ENCODE results near the gene NAAA. TPM values are rescaled to one million over a fixed set of nuclear protein-coding genes. Genes with fewer than 3 reads are reported as not detected.
"Not testable (repeated sequence)": the region's sequence is repeated elsewhere in the genome, so short reads cannot be mapped to it uniquely, and the experiment has no call there.

NAAA gene
- total RNA-seq, 1 experiment from 2014 or later = 8.9 TPM

DNA sequence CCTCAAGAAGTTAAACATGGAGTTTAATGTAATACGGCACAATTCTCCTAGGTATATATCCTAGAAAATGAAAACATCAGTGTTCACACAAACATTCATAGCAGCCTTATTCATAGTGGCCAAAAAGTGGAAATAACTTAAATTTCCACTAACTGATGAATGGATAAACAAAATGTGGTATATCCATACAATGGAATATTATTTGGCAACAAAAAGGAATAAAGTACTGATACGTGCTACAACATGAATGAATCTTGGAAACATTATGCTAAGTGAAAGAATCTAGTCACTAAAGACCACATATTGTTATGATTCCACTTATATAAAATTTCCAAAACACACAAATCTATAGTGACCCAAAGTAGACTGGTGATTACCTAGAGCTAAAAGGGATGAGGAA is 35.4 kb upstream of the NAAA start:
- CTCF ChIA-PET = no interaction called here

DNA sequence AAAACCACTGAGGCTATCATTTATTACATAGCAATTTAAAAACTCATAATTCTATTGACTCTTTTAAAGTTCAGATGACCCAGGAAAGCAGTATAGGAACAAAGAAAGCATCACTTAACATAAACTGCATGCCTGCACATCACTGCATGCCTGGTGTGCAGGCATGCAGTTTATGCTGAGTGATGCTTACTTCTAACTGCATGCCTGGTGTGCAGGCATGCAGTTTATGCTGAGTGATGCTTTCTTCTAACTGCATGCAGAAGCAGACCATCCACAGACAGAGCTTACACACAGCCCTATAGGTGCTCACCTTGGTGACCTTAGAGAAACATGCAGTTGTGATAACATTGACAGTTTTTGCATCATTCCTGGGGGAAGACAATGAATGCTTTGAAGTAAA is 33.0 kb upstream of the NAAA start:
- H3K27ac Mint-ChIP-seq (ENCODE audit: low read depth, unreplicated experiment) = no peak overlapping the region
- DNase-seq (ENCODE audit: unreplicated experiment) = no peak
- no TSS peak for BruUV-seq (replicated peaks)
- H3K4me3 Mint-ChIP-seq (ENCODE audit: unreplicated experiment) = no peak overlapping the region
- intact Hi-C loops (cut with micrococcal nuclease) = no loop called here
- H3K4me1 Mint-ChIP-seq (ENCODE audit: insufficient read depth, unreplicated experiment) = no peaks in the 10 kb centered on the region
- H3K36me3 Mint-ChIP-seq (ENCODE audit: insufficient read depth, unreplicated experiment) = peaks cover 97% of the 10 kb centered on the region
- POLR2A ChIA-PET = no interaction called here
- H3K27me3 Mint-ChIP-seq (ENCODE audit: insufficient read depth, unreplicated experiment) = no peaks in the 10 kb centered on the region
- TF ChIP-seq CTCF (IDR thresholded peaks at IDR 0.05; ENCODE audit: unreplicated experiment) = no peak
- CTCF ChIA-PET = interaction anchor here (0.6 kb wide), 1 partner anchor 79 kb away, joined by 3 read pairs; no protein-coding TSS in a partner anchor
- no peaks in the 10 kb centered on the region for H3K9me3 Mint-ChIP-seq (ENCODE audit: unreplicated experiment)

More for the DNA sequence above, 35.4 kb upstream of the NAAA start:
- POLR2A ChIA-PET = interaction anchor here (1.7 kb wide), 1 partner anchor 38 kb away, joined by 3 read pairs; no protein-coding TSS in a partner anchor
- TF ChIP-seq CTCF (IDR thresholded peaks at IDR 0.05; ENCODE audit: unreplicated experiment) = no peak
- Mint-ChIP-seq H3K4me3 (ENCODE audit: unreplicated experiment) (no peak overlapping the region), H3K9me3 (ENCODE audit: unreplicated experiment) (no peaks in the 10 kb centered on the region), H3K27ac (ENCODE audit: low read depth, unreplicated experiment) (no peak overlapping the region), H3K36me3 (ENCODE audit: insufficient read depth, unreplicated experiment) (peaks cover 80% of the 10 kb centered on the region), H3K4me1 (ENCODE audit: insufficient read depth, unreplicated experiment) (no peaks in the 10 kb centered on the region), H3K27me3 (ENCODE audit: insufficient read depth, unreplicated experiment) (no peaks in the 10 kb centered on the region)
- intact Hi-C loops (cut with micrococcal nuclease) = no loop called here
- no peak for DNase-seq (ENCODE audit: unreplicated experiment)
- BruUV-seq (replicated peaks) = no TSS peak

DNA sequence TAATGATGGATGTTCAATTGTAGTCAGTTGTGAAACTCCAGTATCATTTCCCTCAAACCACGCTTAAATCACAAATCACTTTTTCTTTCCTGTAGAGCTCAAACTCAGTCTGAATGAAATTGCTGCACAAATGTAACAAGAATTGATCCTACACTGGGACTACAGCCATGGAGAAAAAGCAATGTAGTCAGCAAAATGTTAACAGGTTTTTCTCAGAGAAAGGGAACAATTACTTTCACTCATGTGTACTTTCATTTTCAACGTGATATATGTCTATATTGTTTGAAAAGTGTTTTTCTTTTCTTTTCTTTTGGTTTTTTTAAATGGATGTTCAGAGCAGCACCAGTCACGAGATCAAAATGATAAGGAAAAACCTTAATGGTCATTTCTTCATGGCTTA is 27.3 kb upstream of the NAAA start:
- Mint-ChIP-seq H3K27me3 (ENCODE audit: insufficient read depth, unreplicated experiment) (no peaks in the 10 kb centered on the region), H3K36me3 (ENCODE audit: insufficient read depth, unreplicated experiment) (peaks cover 100% of the 10 kb centered on the region), H3K27ac (ENCODE audit: low read depth, unreplicated experiment) (no peak overlapping the region), H3K9me3 (ENCODE audit: unreplicated experiment) (peaks cover 14% of the 10 kb centered on the region), H3K4me1 (ENCODE audit: insufficient read depth, unreplicated experiment) (no peaks in the 10 kb centered on the region), H3K4me3 (ENCODE audit: unreplicated experiment) (no peak overlapping the region)
- ChIA-PET POLR2A (no interaction called here), CTCF (no interaction called here)
- TF ChIP-seq CTCF (IDR thresholded peaks at IDR 0.05; ENCODE audit: unreplicated experiment) = no peak
- DNase-seq (ENCODE audit: unreplicated experiment) = no peak
- no TSS peak for BruUV-seq (replicated peaks)
- intact Hi-C loops (cut with micrococcal nuclease) = no loop called here

DNA sequence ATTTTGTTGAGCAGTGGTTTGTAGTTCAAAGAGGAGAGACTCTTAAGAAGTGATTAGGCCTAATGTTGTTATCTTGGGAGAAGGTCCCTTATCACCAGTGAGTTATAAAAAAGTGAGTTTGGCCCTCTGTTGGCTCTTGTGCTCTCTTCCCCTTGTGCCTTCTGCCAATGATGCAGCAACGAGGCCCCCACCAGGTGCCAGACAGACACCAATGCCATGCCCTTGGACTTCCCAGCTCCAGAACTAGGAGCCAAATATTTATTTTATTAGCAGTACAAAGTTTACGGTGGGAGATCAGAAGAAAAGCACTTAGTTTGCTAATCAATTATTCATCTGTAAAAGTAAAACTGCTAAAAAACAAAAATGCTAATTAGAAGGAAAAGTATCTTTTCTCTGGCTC is 22.7 kb upstream of the NAAA start:
- TF ChIP-seq CTCF (IDR thresholded peaks at IDR 0.05; ENCODE audit: unreplicated experiment) = no peak
- H3K4me1 Mint-ChIP-seq (ENCODE audit: insufficient read depth, unreplicated experiment) = no peaks in the 10 kb centered on the region
- DNase-seq (ENCODE audit: unreplicated experiment) = no peak
- ChIA-PET CTCF (no interaction called here), POLR2A (interaction anchor here (0.7 kb wide), 1 partner anchor 19 kb away, joined by 4 read pairs; no protein-coding TSS in a partner anchor)
- H3K36me3 Mint-ChIP-seq (ENCODE audit: insufficient read depth, unreplicated experiment) = peaks cover 100% of the 10 kb centered on the region
- no TSS peak for BruUV-seq (replicated peaks)
- H3K27ac Mint-ChIP-seq (ENCODE audit: low read depth, unreplicated experiment) = no peak overlapping the region
- intact Hi-C loops (cut with micrococcal nuclease) = no loop called here
- H3K27me3 Mint-ChIP-seq (ENCODE audit: insufficient read depth, unreplicated experiment) = no peaks in the 10 kb centered on the region
- H3K4me3 Mint-ChIP-seq (ENCODE audit: unreplicated experiment) = no peak overlapping the region
- H3K9me3 Mint-ChIP-seq (ENCODE audit: unreplicated experiment) = peaks cover 14% of the 10 kb centered on the region

DNA sequence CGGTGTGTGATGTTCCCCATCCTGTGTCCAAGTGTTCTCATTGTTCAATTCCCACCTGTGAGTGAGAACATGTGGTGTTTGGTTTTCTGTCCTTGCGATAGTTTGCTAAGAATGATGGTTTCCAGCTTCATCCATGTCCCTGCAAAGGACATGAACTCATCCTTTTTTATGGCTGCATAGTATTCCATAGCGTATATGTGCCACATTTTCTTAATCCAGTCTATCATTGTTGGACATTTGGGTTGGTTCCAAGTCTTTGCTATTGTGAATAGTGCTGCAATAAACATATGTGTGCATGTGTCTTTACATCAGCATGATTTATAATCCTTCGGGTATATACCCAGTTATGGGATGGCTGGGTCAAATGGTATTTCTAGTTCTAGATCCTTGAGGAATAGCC is 21.3 kb upstream of the NAAA start:
- TSS peak; percentile 7 for BruUV-seq (replicated peaks)
- H3K27ac Mint-ChIP-seq (ENCODE audit: low read depth, unreplicated experiment); POLR2A ChIA-PET; H3K4me3 Mint-ChIP-seq (ENCODE audit: unreplicated experiment); DNase-seq (ENCODE audit: unreplicated experiment); intact Hi-C loops (cut with micrococcal nuclease); H3K27me3 Mint-ChIP-seq (ENCODE audit: insufficient read depth, unreplicated experiment); H3K4me1 Mint-ChIP-seq (ENCODE audit: insufficient read depth, unreplicated experiment): not testable (repeated sequence)
- CTCF ChIA-PET = interaction anchor here (1.0 kb wide), 1 partner anchor 67 kb away, joined by 3 read pairs; no protein-coding TSS in a partner anchor
- Mint-ChIP-seq H3K9me3 (ENCODE audit: unreplicated experiment) (peaks cover 14% of the 10 kb centered on the region), H3K36me3 (ENCODE audit: insufficient read depth, unreplicated experiment) (peaks cover 100% of the 10 kb centered on the region)

- intact Hi-C loops (cut with micrococcal nuclease); POLR2A ChIA-PET; H3K27ac Mint-ChIP-seq (ENCODE audit: low read depth, unreplicated experiment); DNase-seq (ENCODE audit: unreplicated experiment); H3K27me3 Mint-ChIP-seq (ENCODE audit: insufficient read depth, unreplicated experiment); BruUV-seq (replicated peaks); H3K4me1 Mint-ChIP-seq (ENCODE audit: insufficient read depth, unreplicated experiment); H3K9me3 Mint-ChIP-seq (ENCODE audit: unreplicated experiment); H3K4me3 Mint-ChIP-seq (ENCODE audit: unreplicated experiment): not testable (repeated sequence)
- CTCF ChIA-PET = interaction anchor here (0.6 kb wide), 1 partner anchor 54 kb away, joined by 3 read pairs; no protein-coding TSS in a partner anchor
- peaks cover 97% of the 10 kb centered on the region for H3K36me3 Mint-ChIP-seq (ENCODE audit: insufficient read depth, unreplicated experiment)
Observed at GRCh38 chr4:75958546-75958945, 17.7 kb upstream of the NAAA start.

GRCh38 chr4:75954811-75955210 is 14.0 kb upstream of the NAAA start:
- intact Hi-C loops (cut with micrococcal nuclease); H3K4me1 Mint-ChIP-seq (ENCODE audit: insufficient read depth, unreplicated experiment); H3K27me3 Mint-ChIP-seq (ENCODE audit: insufficient read depth, unreplicated experiment); POLR2A ChIA-PET; H3K9me3 Mint-ChIP-seq (ENCODE audit: unreplicated experiment); BruUV-seq (replicated peaks); H3K4me3 Mint-ChIP-seq (ENCODE audit: unreplicated experiment); H3K27ac Mint-ChIP-seq (ENCODE audit: low read depth, unreplicated experiment); DNase-seq (ENCODE audit: unreplicated experiment): not testable (repeated sequence)
- CTCF ChIA-PET = interaction anchor here (0.6 kb wide), 1 partner anchor 41 kb away, joined by 4 read pairs; no protein-coding TSS in a partner anchor
- H3K36me3 Mint-ChIP-seq (ENCODE audit: insufficient read depth, unreplicated experiment) = peaks cover 91% of the 10 kb centered on the region
